H9 (cell line): ENCODE data around the gene PCYT2. TPM values are rescaled to one million over a fixed set of nuclear protein-coding genes. Genes with fewer than 3 reads are reported as not detected.

Experiments
- DNase-seq: peaks from one replicate; pipeline ENCODE4 v3.0.0-alpha.2; 2017
- H2AFZ ChIP-seq: one replicate; pipeline ENCODE4 v1.6.1; 2013; ENCODE audit warnings: mild to moderate bottlenecking, low read length, control low read depth, moderate library complexity
- H2AK5ac ChIP-seq: 2 replicates; pipeline ENCODE4 v1.6.1; 2013; ENCODE audit warnings: low read length, control low read depth, mixed read lengths; ENCODE audit not compliant: insufficient read length
- H2BK120ac ChIP-seq: one replicate; pipeline ENCODE4 v1.6.1; 2013; ENCODE audit warnings: low read depth, mild to moderate bottlenecking, low read length, control low read depth, inconsistent platforms; ENCODE audit not compliant: poor library complexity, severe bottlenecking
- H2BK12ac ChIP-seq: 2 replicates; pipeline ENCODE4 v1.6.1; 2013; ENCODE audit warnings: low read length, control low read depth, mixed read lengths, low read depth; ENCODE audit not compliant: insufficient read length
- H2BK15ac ChIP-seq: 2 replicates; pipeline ENCODE4 v1.6.1; 2013; ENCODE audit warnings: low read depth, low read length, control low read depth
- H2BK20ac ChIP-seq: one replicate; pipeline ENCODE4 v1.6.1; 2013; ENCODE audit warnings: low read depth, mild to moderate bottlenecking, low read length, control low read depth, inconsistent platforms; ENCODE audit not compliant: poor library complexity, severe bottlenecking
- H2BK5ac ChIP-seq: 2 replicates; pipeline ENCODE4 v1.6.1; 2013; ENCODE audit warnings: low read length, control low read depth, mixed read lengths; ENCODE audit not compliant: insufficient read length
- H3K14ac ChIP-seq: 2 replicates; pipeline ENCODE4 v1.6.1; 2013; ENCODE audit warnings: low read length, control low read depth; ENCODE audit not compliant: insufficient read depth
- H3K18ac ChIP-seq: 2 replicates; pipeline ENCODE4 v1.6.1; 2013; ENCODE audit warnings: low read depth, mild to moderate bottlenecking, mixed read lengths, low read length, control low read depth; ENCODE audit not compliant: insufficient read length
- H3K23ac ChIP-seq: 2 replicates; pipeline ENCODE4 v1.6.1; 2013; ENCODE audit warnings: low read length, control low read depth, mixed read lengths, low read depth; ENCODE audit not compliant: insufficient read length
- H3K23me2 ChIP-seq: 2 replicates; pipeline ENCODE4 v1.6.1; 2013; ENCODE audit warnings: low read depth, mild to moderate bottlenecking, mixed read lengths, low read length, control low read depth; ENCODE audit not compliant: insufficient read length, poor library complexity, severe bottlenecking
- H3K27ac ChIP-seq: 2 replicates; pipeline ENCODE4 v1.5.1; 2013; ENCODE audit warnings: low read length, control low read depth, mixed read lengths, low read depth; ENCODE audit not compliant: insufficient read length
- H3K27me3 ChIP-seq: 2 replicates; pipeline ENCODE4 v1.6.1; 2013; ENCODE audit warnings: low read length, control low read depth, inconsistent platforms; ENCODE audit not compliant: insufficient read depth
- H3K4ac ChIP-seq: 2 replicates; pipeline ENCODE4 v1.6.1; 2013; ENCODE audit warnings: low read depth, mild to moderate bottlenecking, control low read depth, inconsistent platforms, low read length, moderate library complexity
- H3K4me1 ChIP-seq: 2 replicates; pipeline ENCODE4 v1.6.1; 2013; ENCODE audit warnings: low read length, control low read depth, inconsistent platforms; ENCODE audit not compliant: insufficient read depth
- H3K4me2 ChIP-seq: 2 replicates; pipeline ENCODE4 v1.6.1; 2013; ENCODE audit warnings: low read length, control low read depth, mixed read lengths; ENCODE audit not compliant: insufficient read length, insufficient read depth
- H3K56ac ChIP-seq: 2 replicates; pipeline ENCODE4 v1.6.1; 2013; ENCODE audit warnings: low read depth, mild to moderate bottlenecking, mixed read lengths, low read length, control low read depth; ENCODE audit not compliant: insufficient read length
- H3K79me1 ChIP-seq: 2 replicates; pipeline ENCODE4 v1.6.1; 2013; ENCODE audit warnings: low read depth, mild to moderate bottlenecking, moderate library complexity, low read length, control low read depth, inconsistent platforms; ENCODE audit not compliant: insufficient read depth, poor library complexity, severe bottlenecking
- H3K79me2 ChIP-seq: 2 replicates; pipeline ENCODE4 v1.6.1; 2013; ENCODE audit warnings: low read length, control low read depth, inconsistent platforms; ENCODE audit not compliant: insufficient read depth
- H3K9ac ChIP-seq: 2 replicates; pipeline ENCODE4 v1.6.1; 2013; ENCODE audit warnings: low read length, control low read depth, mixed read lengths; ENCODE audit not compliant: insufficient read length; ENCODE audit errors: extremely low read depth
- H3K9me3 ChIP-seq: one replicate; pipeline ENCODE4 v1.6.1; 2013; ENCODE audit warnings: low read depth, low read length, inconsistent platforms; ENCODE audit not compliant: control insufficient read depth
- H3T11ph ChIP-seq: one replicate; pipeline ENCODE4 v1.6.1; 2013; ENCODE audit warnings: mild to moderate bottlenecking, low read length, control low read depth, inconsistent platforms
- H4K20me1 ChIP-seq: one replicate; pipeline ENCODE4 v1.6.1; 2013; ENCODE audit not compliant: control insufficient read depth, insufficient read length, insufficient read depth
- H4K5ac ChIP-seq: 2 replicates; pipeline ENCODE4 v1.6.1; 2013; ENCODE audit warnings: low read depth, mild to moderate bottlenecking, mixed read lengths, low read length, control low read depth; ENCODE audit not compliant: insufficient read length
- H4K8ac ChIP-seq: replicated peaks from 2 replicates; pipeline ENCODE4 v1.6.1; 2013; ENCODE audit warnings: low read length, control low read depth, mixed read lengths, low read depth; ENCODE audit not compliant: insufficient read length
- H4K91ac ChIP-seq: 2 replicates; pipeline ENCODE4 v1.6.1; 2013; ENCODE audit warnings: low read depth, mild to moderate bottlenecking, moderate library complexity, mixed read lengths, low read length, control low read depth; ENCODE audit not compliant: insufficient read length
- H3K27ac Mint-ChIP-seq, 3 experiments: 2 replicates in 2 of 3; 3 replicates in 1 of 3; pipeline ENCODE4 v1.8.0; 2020 to 2021; ENCODE audit warnings: mixed read lengths in 3 of 3, mild to moderate bottlenecking in 1 of 3, moderate library complexity in 1 of 3
- H3K27me3 Mint-ChIP-seq: 2 replicates; pipeline ENCODE4 v1.8.0; 2021; ENCODE audit warnings: low read depth, mild to moderate bottlenecking, moderate library complexity, mixed read lengths
- H3K36me3 Mint-ChIP-seq, 3 experiments: 2 replicates in 2 of 3; 3 replicates in 1 of 3; pipeline ENCODE4 v1.8.0; 2020 to 2021; ENCODE audit warnings: low read depth in 3 of 3, mixed read lengths in 3 of 3; ENCODE audit not compliant: insufficient read depth in 1 of 3
- H3K4me1 Mint-ChIP-seq, 2 experiments: 2 replicates each; pipeline ENCODE4 v1.8.0; 2020; ENCODE audit warnings: mixed read lengths in 2 of 2
- H3K4me3 Mint-ChIP-seq, 2 experiments: 2 replicates in 1 of 2; 3 replicates in 1 of 2; pipeline ENCODE4 v1.8.0; 2020 to 2021; ENCODE audit warnings: mild to moderate bottlenecking in 2 of 2, mixed read lengths in 2 of 2, moderate library complexity in 1 of 2
- H3K9me3 Mint-ChIP-seq, 2 experiments: 2 replicates in 1 of 2; 3 replicates in 1 of 2; pipeline ENCODE4 v1.8.0; 2020; ENCODE audit warnings: mild to moderate bottlenecking in 2 of 2, mixed read lengths in 2 of 2, moderate library complexity in 1 of 2
- WGBS: extraction: QIAGEN DNeasy Blood & Tissue Kit; methylation state at CpG from one replicate; pipeline ENCODE4 v1.1.7; 2013; ENCODE audit warnings: missing lambda C conversion rate, low lambda C conversion rate, mixed read lengths; ENCODE audit not compliant: insufficient read length; ENCODE audit errors: extremely low coverage; 5-methylcytosine and 5-hydroxymethylcytosine counted together
- total RNA-seq: library from RNA; stranded (reverse); gene quantifications from 2 replicates; pipeline ENCODE4 v1.2.1, GENCODE V29; 2021
- TF ChIP-seq, protein P1 (sequence below): fragments of 200-600 bp; sonication (generic); conservative IDR thresholded peaks from 3 replicates; pipeline ENCODE4 v1.8.0; 2021; ENCODE audit warnings: antibody characterized with exemption, mild to moderate bottlenecking

The PCYT2 gene
- total RNA-seq, 1 experiment from 2014 or later: 24.5 TPM

DNA sequence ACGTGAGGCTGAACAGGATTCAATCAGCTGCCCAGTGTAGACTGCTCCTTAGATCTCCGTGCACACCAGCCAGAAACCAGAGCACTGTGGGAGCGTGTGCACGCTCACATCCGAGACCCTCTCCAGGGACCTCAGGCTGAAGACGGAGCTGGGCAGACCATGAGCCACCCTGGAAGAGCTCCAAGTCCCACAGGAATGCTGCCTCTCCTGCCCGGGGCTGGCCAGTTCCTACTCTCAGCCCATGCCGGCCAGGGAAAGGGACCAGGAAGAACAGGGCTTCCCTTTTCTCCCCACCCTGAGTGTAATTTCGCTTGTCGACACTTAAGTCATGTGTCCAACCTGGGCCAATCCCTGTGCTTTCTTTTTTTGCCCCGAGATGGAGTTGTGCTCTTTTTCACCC is 26.7 kb downstream of the PCYT2 start:
- no peak overlapping the region for H2BK15ac ChIP-seq
- H3K23me2 ChIP-seq: no peaks in the 10 kb centered on the region
- H3K9ac ChIP-seq: no peak overlapping the region
- H4K20me1 ChIP-seq: no peaks in the 10 kb centered on the region
- peaks cover 10% of the 10 kb centered on the region for H3K79me1 ChIP-seq
- no peak overlapping the region for H2AK5ac ChIP-seq
- H3K4ac ChIP-seq: no peak overlapping the region
- WGBS: no CpG with 5 or more reads among the region's 11 CpGs
- no peaks in the 10 kb centered on the region for H3K9me3 ChIP-seq
- H3K4me1 ChIP-seq: no peaks in the 10 kb centered on the region
- H2BK20ac ChIP-seq: no peak overlapping the region
- H4K5ac ChIP-seq: no peak overlapping the region
- H2BK5ac ChIP-seq: no peak overlapping the region
- H2BK120ac ChIP-seq: no peak overlapping the region
- H3K36me3 Mint-ChIP-seq: peaks cover 53 to 88% (median 74%) of the 10 kb centered on the region in 3 experiments
- no peak overlapping the region for H3K4me3 Mint-ChIP-seq
- H3K4me2 ChIP-seq: no peak overlapping the region
- TF ChIP-seq, protein P1, sequence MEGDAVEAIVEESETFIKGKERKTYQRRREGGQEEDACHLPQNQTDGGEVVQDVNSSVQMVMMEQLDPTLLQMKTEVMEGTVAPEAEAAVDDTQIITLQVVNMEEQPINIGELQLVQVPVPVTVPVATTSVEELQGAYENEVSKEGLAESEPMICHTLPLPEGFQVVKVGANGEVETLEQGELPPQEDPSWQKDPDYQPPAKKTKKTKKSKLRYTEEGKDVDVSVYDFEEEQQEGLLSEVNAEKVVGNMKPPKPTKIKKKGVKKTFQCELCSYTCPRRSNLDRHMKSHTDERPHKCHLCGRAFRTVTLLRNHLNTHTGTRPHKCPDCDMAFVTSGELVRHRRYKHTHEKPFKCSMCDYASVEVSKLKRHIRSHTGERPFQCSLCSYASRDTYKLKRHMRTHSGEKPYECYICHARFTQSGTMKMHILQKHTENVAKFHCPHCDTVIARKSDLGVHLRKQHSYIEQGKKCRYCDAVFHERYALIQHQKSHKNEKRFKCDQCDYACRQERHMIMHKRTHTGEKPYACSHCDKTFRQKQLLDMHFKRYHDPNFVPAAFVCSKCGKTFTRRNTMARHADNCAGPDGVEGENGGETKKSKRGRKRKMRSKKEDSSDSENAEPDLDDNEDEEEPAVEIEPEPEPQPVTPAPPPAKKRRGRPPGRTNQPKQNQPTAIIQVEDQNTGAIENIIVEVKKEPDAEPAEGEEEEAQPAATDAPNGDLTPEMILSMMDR: no peak
- no peak for DNase-seq
- no peak overlapping the region for H3K27ac ChIP-seq
- peaks cover 4% of the 10 kb centered on the region; the same call in 1 of the 2 replicates for H3K79me2 ChIP-seq
- 0 out of 2 replicates have a peak, but pooled peaks cover 1% of the 10 kb centered on the region for H3K27me3 Mint-ChIP-seq
- H3K27me3 ChIP-seq: no peaks in the 10 kb centered on the region
- no peak overlapping the region for H3K23ac ChIP-seq
- peaks cover 3 to 4% of the 10 kb centered on the region in 2 experiments; a peak in 2 of 4 replicates for H3K4me1 Mint-ChIP-seq
- H3K27ac Mint-ChIP-seq: 0 out of 7 replicates have a peak overlapping the region, but pooled peaks of 1 of the 3 experiments have one; percentile 44
- no peak overlapping the region for H4K8ac ChIP-seq
- no peak overlapping the region for H3K18ac ChIP-seq
- H4K91ac ChIP-seq: no peak overlapping the region
- no peak overlapping the region for H3K14ac ChIP-seq
- no peak overlapping the region for H3K56ac ChIP-seq
- H3T11ph ChIP-seq: no peak overlapping the region
- H2AFZ ChIP-seq: no peak overlapping the region
- H3K9me3 Mint-ChIP-seq: no peaks in the 10 kb centered on the region
- no peak overlapping the region for H2BK12ac ChIP-seq
